HepG2 (cell line): ENCODE results near the gene VCX2. TPM values are rescaled to one million over a fixed set of nuclear protein-coding genes. Genes with fewer than 3 reads are reported as not detected.

ENCODE experiments used
- ATAC-seq: fragments of 200-7000 bp; cut with Tn5 transposase; 3 replicates; pipeline ENCODE4 v1.9.1; 2020; ENCODE audit warnings: mild to moderate bottlenecking, moderate library complexity
- BruUV-seq: library from RNA; stranded (reverse); fragments of 400-500 nt; replicated peaks from 2 replicates; lab custom pipeline; 2021; lab: Mats Ljungman, UMichigan
- CTCF ChIA-PET: fragments of 300-600 bp; formaldehyde crosslinking; extraction: SDS; loops from one replicate; lab custom pipeline; 2021; ENCODE audit warnings: low total read pairs, inconsistent platforms, low intra/inter-chr PET ratio; lab: Yijun Ruan, JAX
- POLR2A ChIA-PET: fragments of 350-600 bp; sonication (Branson Sonifier 250); formaldehyde crosslinking; loops from one replicate; lab custom pipeline; 2020; ENCODE audit warnings: antibody characterized with exemption, inconsistent platforms; lab: Yijun Ruan, JAX
- DNase-seq: peaks from one replicate; pipeline ENCODE4 v3.0.0-alpha.2; 2015; ENCODE audit warnings: low spot score
- FAIRE-seq: peaks from 3 replicates; lab custom pipeline; 2011; peaks lifted over from hg19 to GRCh38; lab: Jason Lieb, UNC
- H2AFZ ChIP-seq: one replicate; pipeline ENCODE4 v1.6.1; 2011; ENCODE audit warnings: low read length, inconsistent platforms
- H3K27ac ChIP-seq: fragments of 300-600 bp; 3 replicates; pipeline ENCODE4 v1.8.0; 2011; ENCODE audit warnings: mixed run types, mild to moderate bottlenecking, mixed read lengths, low read length, inconsistent platforms; ENCODE audit not compliant: insufficient read depth; ENCODE audit errors: extremely low read length
- H3K27me3 ChIP-seq, 2 experiments: fragments of 200-600 bp in 1 of 2; 2 replicates in 1 of 2; 3 replicates in 1 of 2; pipeline versions ENCODE4 v1.6.0 to v1.8.0; 2011; ENCODE audit warnings: low read length in 2 of 2, mild to moderate bottlenecking in 2 of 2, moderate library complexity in 2 of 2, inconsistent platforms in 1 of 2; ENCODE audit not compliant: insufficient read depth in 2 of 2, control insufficient read depth in 1 of 2
- H3K36me3 ChIP-seq, 2 experiments: fragments of 200-600 bp in 1 of 2; replicated peaks in 1 of 2; 2 replicates in 1 of 2; 3 replicates in 1 of 2; pipeline versions ENCODE4 v1.5.1 to v1.8.0; 2011; ENCODE audit warnings: low read length in 2 of 2, inconsistent platforms in 1 of 2; ENCODE audit not compliant: insufficient read depth in 2 of 2, control insufficient read depth in 1 of 2
- H3K4me1 ChIP-seq: 2 replicates; pipeline ENCODE4 v1.5.1; 2012; ENCODE audit warnings: low read length, inconsistent platforms; ENCODE audit not compliant: insufficient read depth
- H3K4me2 ChIP-seq: 2 replicates; pipeline ENCODE4 v1.6.0; 2011; ENCODE audit warnings: low read depth, low read length, inconsistent platforms
- H3K4me3 ChIP-seq, 3 experiments: fragments of 200-600 bp in 1 of 3; sonication (generic), shearing (Covaris generic) in 1 of 3; replicated peaks in 1 of 3; 2 replicates each; pipeline ENCODE4 v1.5.1; 2011 to 2016; ENCODE audit warnings: low read length in 3 of 3, inconsistent platforms in 2 of 3, low read depth in 2 of 3, mild to moderate bottlenecking in 2 of 3, control low read depth in 1 of 3, mixed read lengths in 1 of 3; ENCODE audit not compliant: insufficient read depth in 1 of 3
- H3K79me2 ChIP-seq: one replicate; pipeline ENCODE4 v1.6.1; 2011; ENCODE audit warnings: low read length, inconsistent platforms; ENCODE audit not compliant: insufficient read depth
- H3K9ac ChIP-seq: 2 replicates; pipeline ENCODE4 v1.6.0; 2011; ENCODE audit warnings: mild to moderate bottlenecking, low read depth, low read length, inconsistent platforms; ENCODE audit not compliant: insufficient read depth
- H3K9me3 ChIP-seq: 2 replicates; pipeline ENCODE4 v1.5.1; 2012; ENCODE audit warnings: mild to moderate bottlenecking, low read length
- H4K20me1 ChIP-seq: 2 replicates; pipeline ENCODE4 v1.6.0; 2011; ENCODE audit warnings: inconsistent platforms, mild to moderate bottlenecking, low read length, moderate library complexity; ENCODE audit not compliant: insufficient read depth
- HDAC1 ChIP-seq: sonication (generic); formaldehyde crosslinking; IDR thresholded peaks from 2 replicates; pipeline ENCODE4 v1.5.1; 2020; ENCODE audit warnings: mild to moderate bottlenecking, missing genetic modification reagents
- HHEX ChIP-seq: IDR thresholded peaks from 2 replicates; pipeline ENCODE4 v1.6.1; 2016; ENCODE audit warnings: control low read depth
- KLF6 ChIP-seq: IDR thresholded peaks from 2 replicates; pipeline ENCODE4 v1.8.0; 2016; ENCODE audit warnings: missing biosample characterization, missing genetic modification reagents
- NFE2 ChIP-seq: sonication (generic); formaldehyde crosslinking; IDR thresholded peaks from 2 replicates; pipeline ENCODE4 v1.4.0; 2020; ENCODE audit warnings: missing genetic modification reagents
- PRDM4 ChIP-seq: sonication (generic); formaldehyde crosslinking; IDR thresholded peaks from 2 replicates; pipeline ENCODE4 v1.9.0; 2021; ENCODE audit warnings: missing genetic modification reagents, borderline replicate concordance
- PTBP1 ChIP-seq: fragments of 200-400 bp; formaldehyde crosslinking; IDR thresholded peaks from 2 replicates; pipeline ENCODE4 v1.6.1; 2018; ENCODE audit warnings: low read length, low read depth; ENCODE audit not compliant: poor library complexity, severe bottlenecking
- SNRNP70 ChIP-seq: fragments of 200-400 bp; formaldehyde crosslinking; IDR thresholded peaks from 2 replicates; pipeline ENCODE4 v1.6.1; 2017; ENCODE audit warnings: mild to moderate bottlenecking, low read depth, low read length, moderate library complexity
- ZNF292 ChIP-seq: sonication (generic); formaldehyde crosslinking; IDR thresholded peaks from 2 replicates; pipeline ENCODE4 v1.8.1; 2022; ENCODE audit warnings: mild to moderate bottlenecking, low read depth, missing genetic modification reagents, borderline replicate concordance
- ZNF605 ChIP-seq: sonication (generic); formaldehyde crosslinking; IDR thresholded peaks from 2 replicates; pipeline ENCODE4 v1.8.0; 2022; ENCODE audit warnings: mild to moderate bottlenecking, missing genetic modification reagents
- ZNF672 ChIP-seq: sonication (generic); formaldehyde crosslinking; IDR thresholded peaks from 2 replicates; pipeline ENCODE4 v1.8.1; 2022; ENCODE audit warnings: missing genetic modification reagents
- ZNF7 ChIP-seq: IDR thresholded peaks from 2 replicates; pipeline ENCODE4 v1.6.1; 2016; ENCODE audit warnings: missing biosample characterization, missing genetic modification reagents
- ZSCAN31 ChIP-seq: sonication (generic); formaldehyde crosslinking; IDR thresholded peaks from 2 replicates; pipeline ENCODE4 v1.5.0; 2020; ENCODE audit warnings: low read depth, mild to moderate bottlenecking, missing genetic modification reagents
- WGBS: methylation state at CpG from one replicate; pipeline ENCODE4 v1.1.6; 2017; ENCODE audit warnings: low lambda C conversion rate; 5-methylcytosine and 5-hydroxymethylcytosine counted together
- in situ Hi-C: cut with HindIII; loops from 2 replicates; pipeline ENCODE4 v1.10.0; 2017; ENCODE audit warnings: low pct_unique_long_range_greater_than_20kb; ENCODE audit not compliant: extremely low pct_ligation_motif_present
- intact Hi-C: fragments of 100-400 bp; cut with micrococcal nuclease; formaldehyde crosslinking; loops from one replicate; pipeline ENCODE4 v1.10.0; 2022; ENCODE audit not compliant: unreplicated experiment
- polyA plus RNA-seq, 8 experiments: library from polyadenylated mRNA; depleted of rRNA in 3 of 8; stranded (reverse) in 7 of 8; unstranded in 1 of 8; fragments of >200 nt; fragmentation: Illumina TruSeq in 4 of 8; extraction: Trizol in 4 of 8; gene quantifications; 2 replicates each; pipeline versions ENCODE4 v1.2.1 to v1.2.3, GENCODE V29; 2011 to 2016; ENCODE audit warnings: low read depth in 4 of 8, missing spikeins in 1 of 8, mixed read lengths in 1 of 8; ENCODE audit not compliant: insufficient read depth in 1 of 8
- total RNA-seq, 5 experiments: library from RNA; depleted of rRNA; stranded (reverse); fragments of >200 nt; fragmentation: Illumina TruSeq; extraction: Trizol; gene quantifications; 2 replicates each; pipeline ENCODE4 v1.2.3, GENCODE V29; 2016; ENCODE audit warnings: low read depth in 1 of 5
- TF ChIP-seq, protein P1 (sequence below): sonication (generic); formaldehyde crosslinking; IDR thresholded peaks from 2 replicates; pipeline ENCODE4 v1.4.0; 2020; ENCODE audit warnings: missing genetic modification reagents

The VCX2 gene
- total and polyA plus RNA-seq, 2 of the 13 experiments (the other 11 are each of a cell fraction or from before 2014, with no cell fraction given) = not detected

DNA sequence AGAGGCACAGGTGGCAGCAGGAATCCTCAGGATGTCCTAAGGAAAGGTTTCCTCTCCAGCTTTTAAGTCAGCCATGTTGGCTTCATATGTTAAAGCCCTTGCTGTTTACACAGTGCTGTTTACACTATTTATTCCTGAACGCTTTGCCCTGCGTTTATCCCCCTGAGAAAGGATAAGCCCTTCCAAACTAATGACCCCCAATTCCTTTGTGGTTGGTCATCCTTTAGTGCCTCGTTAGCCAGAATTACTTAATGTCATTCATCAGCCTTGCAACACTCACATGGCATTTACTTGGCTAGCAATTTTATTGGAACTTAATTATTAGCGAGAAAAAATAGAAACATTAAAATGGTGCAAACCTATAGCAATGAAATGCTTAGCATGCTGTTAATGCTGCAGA lies 23.8 kb downstream of the VCX2 start:
- FAIRE-seq (no peak), ATAC-seq (no peak), DNase-seq (no peak)
- H3K9ac ChIP-seq = no peak overlapping the region
- H3K4me3 ChIP-seq = no peak overlapping the region
- no peaks in the 10 kb centered on the region; the same call in 1 of the 2 replicates for H3K9me3 ChIP-seq
- BruUV-seq = no TSS peak
- H3K4me1 ChIP-seq = no peaks in the 10 kb centered on the region
- H3K79me2 ChIP-seq = no peaks in the 10 kb centered on the region
- ChIA-PET CTCF (no interaction called here), POLR2A (no interaction called here)
- H4K20me1 ChIP-seq = no peaks in the 10 kb centered on the region
- H3K4me2 ChIP-seq = no peak overlapping the region
- TF ChIP-seq ZSCAN31 (CRISPR knock-in tag) = no peak
- no peak for TF ChIP-seq ZNF292
- no peak for TF ChIP-seq SNRNP70
- no peak for TF ChIP-seq PTBP1
- no peak for TF ChIP-seq ZNF7 (CRISPR knock-in tag)
- no peak for TF ChIP-seq HDAC1 (CRISPR knock-in tag)
- TF ChIP-seq, protein P1, sequence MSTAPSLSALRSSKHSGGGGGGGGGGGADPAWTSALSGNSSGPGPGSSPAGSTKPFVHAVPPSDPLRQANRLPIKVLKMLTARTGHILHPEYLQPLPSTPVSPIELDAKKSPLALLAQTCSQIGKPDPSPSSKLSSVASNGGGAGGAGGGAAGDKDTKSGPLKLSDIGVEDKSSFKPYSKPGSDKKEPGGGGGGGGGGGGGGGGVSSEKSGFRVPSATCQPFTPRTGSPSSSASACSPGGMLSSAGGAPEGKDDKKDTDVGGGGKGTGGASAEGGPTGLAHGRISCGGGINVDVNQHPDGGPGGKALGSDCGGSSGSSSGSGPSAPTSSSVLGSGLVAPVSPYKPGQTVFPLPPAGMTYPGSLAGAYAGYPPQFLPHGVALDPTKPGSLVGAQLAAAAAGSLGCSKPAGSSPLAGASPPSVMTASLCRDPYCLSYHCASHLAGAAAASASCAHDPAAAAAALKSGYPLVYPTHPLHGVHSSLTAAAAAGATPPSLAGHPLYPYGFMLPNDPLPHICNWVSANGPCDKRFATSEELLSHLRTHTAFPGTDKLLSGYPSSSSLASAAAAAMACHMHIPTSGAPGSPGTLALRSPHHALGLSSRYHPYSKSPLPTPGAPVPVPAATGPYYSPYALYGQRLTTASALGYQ = no peak
- TF ChIP-seq PRDM4 (CRISPR knock-in tag) = no peak
- TF ChIP-seq KLF6 (CRISPR knock-in tag) = no peak
- no peak for TF ChIP-seq ZNF605 (CRISPR knock-in tag)
- no peak for TF ChIP-seq HHEX (CRISPR knock-in tag)
- TF ChIP-seq NFE2 (CRISPR knock-in tag) = no peak
- no peak for TF ChIP-seq ZNF672 (CRISPR knock-in tag)
- intact Hi-C loops = no loop called here
- no peaks in the 10 kb centered on the region for H3K27me3 ChIP-seq
- H3K36me3 ChIP-seq = no peaks in the 10 kb centered on the region
- H2AFZ ChIP-seq = no peak overlapping the region
- no peak overlapping the region for H3K27ac ChIP-seq
- in situ Hi-C loops = no loop called here
- WGBS = 20% methylated on average over 4 of the region's 4 CpGs
